HG03139 (cell line): Measurements from ENCODE around the gene TTYH1.
"Not testable (repeated sequence)": the region's sequence is repeated elsewhere in the genome, so short reads cannot be mapped to it uniquely, and the experiment has no call there.

Experiments used
- ATAC-seq: cut with Tn5 transposase; IDR thresholded peaks from one replicate; pipeline ENCODE4 v1.9.1; 2021; ENCODE audit not compliant: unreplicated experiment

TTYH1 gene

GRCh38 chr19:54415208-54415900 is at the start of gene TTYH1:
Gene TTYH1 (plus strand): TSS chr19:54415464. CDS start chr19:54415553, 89 bp downstream.
- no peak for ATAC-seq

- not testable (repeated sequence) for ATAC-seq
Observed at GRCh38 chr19:54365798-54366197, 49.5 kb upstream of the TTYH1 start.

- ATAC-seq: no peak
Observed at GRCh38 chr19:54366811-54367210, 48.5 kb upstream of the TTYH1 start.

GRCh38 chr19:54369082-54369687 is 46.1 kb upstream of the TTYH1 start:
- no peak for ATAC-seq

- ATAC-seq: not testable (repeated sequence)
Observed at GRCh38 chr19:54369688-54370433, 45.4 kb upstream of the TTYH1 start.

GRCh38 chr19:54370434-54370796 is 44.8 kb upstream of the TTYH1 start:
- ATAC-seq: not testable (repeated sequence)

- ATAC-seq: not testable (repeated sequence)
Observed at GRCh38 chr19:54371453-54371852, 43.8 kb upstream of the TTYH1 start.

- ATAC-seq: no peak
Observed at GRCh38 chr19:54373781-54374631, 41.3 kb upstream of the TTYH1 start.

GRCh38 chr19:54375181-54375938 is 39.9 kb upstream of the TTYH1 start:
- ATAC-seq: not testable (repeated sequence)

- ATAC-seq: no peak
Observed at GRCh38 chr19:54376610-54377285, 38.5 kb upstream of the TTYH1 start.

- ATAC-seq: no peak
Observed at GRCh38 chr19:54379187-54379678, 36.0 kb upstream of the TTYH1 start.

- no peak for ATAC-seq
Observed at GRCh38 chr19:54380897-54381296, 34.4 kb upstream of the TTYH1 start.

GRCh38 chr19:54382041-54382440 is 33.2 kb upstream of the TTYH1 start:
- ATAC-seq: not testable (repeated sequence)

- no peak for ATAC-seq
Observed at GRCh38 chr19:54383330-54383729, 31.9 kb upstream of the TTYH1 start.

- no peak for ATAC-seq
Observed at GRCh38 chr19:54387991-54388801, 27.1 kb upstream of the TTYH1 start.

GRCh38 chr19:54388802-54389139 is 26.5 kb upstream of the TTYH1 start:
- ATAC-seq: no peak

- ATAC-seq: no peak
Observed at GRCh38 chr19:54389553-54389952, 25.7 kb upstream of the TTYH1 start.

GRCh38 chr19:54390942-54391577 is 24.2 kb upstream of the TTYH1 start:
- ATAC-seq: no peak
